ENCODE measurements around the gene ATP8B4. TPM values are rescaled to one million over a fixed set of nuclear protein-coding genes. Genes with fewer than 3 reads are reported as not detected.

Gene ATP8B4
- total RNA-seq, 1 experiment from 2014 or later: 0.24 TPM

DNA sequence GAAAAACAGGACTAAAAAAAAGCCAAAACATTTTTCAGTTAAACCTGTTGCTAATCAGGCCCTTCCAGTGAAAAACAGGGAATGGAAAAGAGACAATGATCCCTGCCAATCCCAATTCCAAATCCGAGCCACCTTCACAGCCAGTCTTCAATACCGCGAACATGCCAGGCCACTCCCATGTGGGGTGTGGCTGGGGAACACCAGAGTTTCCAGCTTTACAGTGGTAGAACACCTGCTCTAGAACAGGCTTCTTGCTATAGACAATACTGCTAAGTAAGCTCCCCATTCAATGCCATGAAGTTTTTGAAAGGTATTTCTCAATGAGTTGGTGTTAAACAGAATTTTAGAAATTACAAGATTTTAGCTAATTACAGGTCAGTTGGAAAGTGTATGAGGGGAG is 228.3 kb downstream of the ATP8B4 start:
- intact Hi-C loops (cut with micrococcal nuclease; ENCODE audit: unreplicated experiment): no loop called here

DNA sequence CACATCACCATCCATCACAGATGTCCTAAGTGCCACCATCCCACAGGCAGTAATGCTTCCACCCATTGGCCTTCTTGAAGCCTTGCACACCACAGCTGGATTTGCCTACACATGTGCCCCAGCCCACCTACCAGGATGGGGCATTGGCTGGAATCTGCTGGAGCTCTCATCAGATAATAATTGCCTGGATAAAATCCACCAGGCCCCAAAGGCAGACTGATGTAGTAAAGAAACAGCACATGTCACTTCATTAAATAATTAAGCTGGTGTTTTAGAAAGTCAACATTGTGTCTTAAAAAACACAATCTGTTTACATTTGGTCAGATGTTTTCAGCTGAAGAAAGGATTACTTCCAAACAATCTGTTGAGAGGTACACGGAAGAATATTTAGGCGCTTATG is 229.5 kb downstream of the ATP8B4 start:
- no peak for DNase-seq
- CTCF ChIA-PET: no interaction called here
- TF ChIP-seq, protein P1, sequence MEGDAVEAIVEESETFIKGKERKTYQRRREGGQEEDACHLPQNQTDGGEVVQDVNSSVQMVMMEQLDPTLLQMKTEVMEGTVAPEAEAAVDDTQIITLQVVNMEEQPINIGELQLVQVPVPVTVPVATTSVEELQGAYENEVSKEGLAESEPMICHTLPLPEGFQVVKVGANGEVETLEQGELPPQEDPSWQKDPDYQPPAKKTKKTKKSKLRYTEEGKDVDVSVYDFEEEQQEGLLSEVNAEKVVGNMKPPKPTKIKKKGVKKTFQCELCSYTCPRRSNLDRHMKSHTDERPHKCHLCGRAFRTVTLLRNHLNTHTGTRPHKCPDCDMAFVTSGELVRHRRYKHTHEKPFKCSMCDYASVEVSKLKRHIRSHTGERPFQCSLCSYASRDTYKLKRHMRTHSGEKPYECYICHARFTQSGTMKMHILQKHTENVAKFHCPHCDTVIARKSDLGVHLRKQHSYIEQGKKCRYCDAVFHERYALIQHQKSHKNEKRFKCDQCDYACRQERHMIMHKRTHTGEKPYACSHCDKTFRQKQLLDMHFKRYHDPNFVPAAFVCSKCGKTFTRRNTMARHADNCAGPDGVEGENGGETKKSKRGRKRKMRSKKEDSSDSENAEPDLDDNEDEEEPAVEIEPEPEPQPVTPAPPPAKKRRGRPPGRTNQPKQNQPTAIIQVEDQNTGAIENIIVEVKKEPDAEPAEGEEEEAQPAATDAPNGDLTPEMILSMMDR (IDR thresholded peaks at IDR 0.05; ENCODE audit: unreplicated experiment): no peak
- Mint-ChIP-seq H3K9me3 (ENCODE audit: low read depth, unreplicated experiment) (no peaks in the 10 kb centered on the region), H3K27ac (ENCODE audit: unreplicated experiment) (no peak overlapping the region), H3K4me1 (ENCODE audit: low read depth, unreplicated experiment) (no peaks in the 10 kb centered on the region), H3K4me3 (ENCODE audit: low read depth, unreplicated experiment) (no peak overlapping the region), H3K27me3 (ENCODE audit: unreplicated experiment) (peaks cover 15% of the 10 kb centered on the region), H3K36me3 (ENCODE audit: insufficient read depth, unreplicated experiment) (no peaks in the 10 kb centered on the region)
- no TSS peak for BruUV-seq (replicated peaks)
- intact Hi-C loops (cut with micrococcal nuclease; ENCODE audit: unreplicated experiment): no loop called here

More for the DNA sequence above, 228.3 kb downstream of the ATP8B4 start:
- DNase-seq: no peak
- Mint-ChIP-seq H3K4me1 (ENCODE audit: low read depth, unreplicated experiment) (no peaks in the 10 kb centered on the region), H3K36me3 (ENCODE audit: insufficient read depth, unreplicated experiment) (no peaks in the 10 kb centered on the region), H3K9me3 (ENCODE audit: low read depth, unreplicated experiment) (no peaks in the 10 kb centered on the region), H3K27me3 (ENCODE audit: unreplicated experiment) (peaks cover 7% of the 10 kb centered on the region), H3K27ac (ENCODE audit: unreplicated experiment) (no peak overlapping the region), H3K4me3 (ENCODE audit: low read depth, unreplicated experiment) (no peak overlapping the region)
- BruUV-seq (replicated peaks): no TSS peak
- TF ChIP-seq, protein P1 (IDR thresholded peaks at IDR 0.05; ENCODE audit: unreplicated experiment): no peak
- CTCF ChIA-PET: no interaction called here

DNA sequence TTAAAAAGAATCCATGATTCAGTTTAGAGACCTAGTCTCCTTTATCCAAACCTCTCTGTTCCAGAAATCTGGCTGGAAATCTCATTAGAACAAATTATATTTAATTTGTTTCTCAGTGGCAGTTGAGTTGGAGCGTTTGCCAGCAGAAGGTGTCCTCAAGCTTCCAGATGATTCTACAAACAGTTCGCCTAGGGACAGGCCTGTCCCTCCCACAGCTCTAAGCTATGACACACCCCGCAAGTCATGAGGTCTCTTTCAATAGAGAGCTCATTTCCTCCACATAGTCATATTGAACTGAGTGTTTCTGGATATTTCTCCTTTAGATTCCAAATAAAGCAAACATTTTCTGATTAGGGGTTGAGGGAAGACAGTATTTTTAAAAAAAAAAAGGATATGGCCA is 230.3 kb downstream of the ATP8B4 start:
- Mint-ChIP-seq H3K27me3 (ENCODE audit: unreplicated experiment) (peaks cover 15% of the 10 kb centered on the region), H3K9me3 (ENCODE audit: low read depth, unreplicated experiment) (no peaks in the 10 kb centered on the region), H3K4me1 (ENCODE audit: low read depth, unreplicated experiment) (no peaks in the 10 kb centered on the region), H3K27ac (ENCODE audit: unreplicated experiment) (no peak overlapping the region), H3K4me3 (ENCODE audit: low read depth, unreplicated experiment) (no peak overlapping the region), H3K36me3 (ENCODE audit: insufficient read depth, unreplicated experiment) (no peaks in the 10 kb centered on the region)
- no peak for DNase-seq
- CTCF ChIA-PET: no interaction called here
- intact Hi-C loops (cut with micrococcal nuclease; ENCODE audit: unreplicated experiment): no loop called here
- TF ChIP-seq, protein P1 (IDR thresholded peaks at IDR 0.05; ENCODE audit: unreplicated experiment): no peak
- BruUV-seq (replicated peaks): no TSS peak

DNA sequence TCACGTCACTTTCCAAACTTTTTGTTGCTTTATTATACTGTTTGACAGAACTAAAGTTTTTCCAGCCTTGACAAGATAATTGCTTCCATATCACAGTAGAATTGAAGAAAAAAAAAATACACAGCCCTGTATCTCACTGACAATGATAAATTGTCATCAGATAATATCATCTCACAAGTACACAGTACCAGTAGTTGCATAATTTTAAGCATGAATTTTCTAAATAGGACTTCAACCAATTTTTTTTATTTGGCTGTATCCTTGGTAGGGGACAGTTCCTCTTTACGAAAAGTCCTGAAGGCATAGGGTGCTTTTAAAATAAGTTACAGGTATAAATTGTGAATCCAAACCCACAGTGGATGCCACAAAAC is 230.7 kb downstream of the ATP8B4 start:
- Mint-ChIP-seq H3K27ac (ENCODE audit: unreplicated experiment) (no peak overlapping the region), H3K4me1 (ENCODE audit: low read depth, unreplicated experiment) (no peaks in the 10 kb centered on the region), H3K9me3 (ENCODE audit: low read depth, unreplicated experiment) (no peaks in the 10 kb centered on the region), H3K4me3 (ENCODE audit: low read depth, unreplicated experiment) (no peak overlapping the region), H3K27me3 (ENCODE audit: unreplicated experiment) (peaks cover 15% of the 10 kb centered on the region), H3K36me3 (ENCODE audit: insufficient read depth, unreplicated experiment) (no peaks in the 10 kb centered on the region)
- intact Hi-C loops (cut with micrococcal nuclease; ENCODE audit: unreplicated experiment): no loop called here
- DNase-seq: no peak
- CTCF ChIA-PET: no interaction called here
- BruUV-seq (replicated peaks): no TSS peak
- TF ChIP-seq, protein P1 (IDR thresholded peaks at IDR 0.05; ENCODE audit: unreplicated experiment): no peak

All from Calu3 (cell line).